RKO (cell line): ENCODE measurements around the gene CHRD.

ENCODE experiments used
- DNase-seq: peaks from one replicate; pipeline ENCODE4 v3.0.0-alpha.2; 2016; ENCODE audit warnings: low spot score

Gene CHRD

GRCh38 chr3:184360929-184361531 lies 18.8 kb upstream of the CHRD start:
- DNase-seq: no peak

DNA sequence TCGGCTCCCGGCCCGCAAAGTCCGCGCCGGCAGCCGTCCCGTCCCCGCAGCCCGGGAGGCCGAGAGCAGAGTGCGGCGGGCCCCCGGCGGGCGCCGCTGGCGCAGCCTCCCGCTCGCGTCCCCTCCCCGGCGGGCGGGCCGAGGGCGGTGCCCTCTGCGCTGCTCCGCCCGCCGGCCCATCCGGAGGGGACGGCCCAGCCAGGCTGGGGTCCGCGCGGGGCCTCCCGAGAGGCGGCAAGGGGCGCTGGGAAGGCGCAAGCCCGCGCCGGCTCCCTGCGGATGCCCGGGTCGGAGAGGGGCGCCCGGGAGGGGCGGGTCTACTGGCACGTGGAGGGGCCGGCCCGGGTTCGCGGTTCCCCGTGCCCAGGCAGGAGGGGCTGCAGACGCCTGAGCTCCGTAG lies 18.3 kb upstream of the CHRD start, which contains the start of the genes CLCN2 and POLR2H:
CLCN2 (minus strand) TSS at position 74 of the 400 bp plus-strand sequence. CDS start 126 bp downstream, outside the sequence.
POLR2H (plus strand) TSS at position 179 of the 400 bp plus-strand sequence. CDS start 1,783 bp downstream, outside the sequence.
- DNase-seq: peak; percentile 68

- peak; percentile 79 for DNase-seq
Observed at GRCh38 chr3:184361932-184362667, 17.8 kb upstream of the CHRD start.

- peak; percentile 97 for DNase-seq
Observed at GRCh38 chr3:184362668-184363546, 16.9 kb upstream of the CHRD start.

- DNase-seq: no peak
Observed at GRCh38 chr3:184366619-184367289, 13.1 kb upstream of the CHRD start.

- DNase-seq: no peak
Observed at GRCh38 chr3:184368116-184368515, 11.7 kb upstream of the CHRD start.

GRCh38 chr3:184368586-184369183 lies 11.2 kb upstream of the CHRD start:
- no peak for DNase-seq

DNA sequence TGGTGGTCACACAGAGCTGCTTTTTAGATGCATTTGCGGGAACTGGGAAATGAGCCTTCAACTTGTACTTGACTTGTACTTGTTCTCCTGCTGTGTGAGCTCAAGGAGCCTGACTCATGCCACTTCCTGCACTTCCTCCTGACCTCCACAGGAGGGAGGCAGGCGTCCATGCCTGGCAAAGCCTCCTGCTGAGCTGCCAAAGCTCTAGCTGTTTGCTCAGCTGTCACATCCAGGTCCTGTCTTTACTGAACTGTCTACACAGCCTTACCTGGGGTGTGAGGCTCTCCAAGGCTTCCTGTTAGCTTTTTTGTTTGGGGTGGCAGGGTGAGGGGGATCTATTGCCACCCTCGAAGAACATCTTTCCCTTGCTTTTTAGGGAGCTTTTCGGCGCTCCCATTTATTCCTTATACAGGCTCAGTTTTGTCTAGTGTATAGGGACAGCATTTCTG lies 8.3 kb upstream of the CHRD start:
- DNase-seq: peak; percentile 90

- DNase-seq: no peak
Observed at GRCh38 chr3:184372296-184372821, 7.5 kb upstream of the CHRD start.

DNA sequence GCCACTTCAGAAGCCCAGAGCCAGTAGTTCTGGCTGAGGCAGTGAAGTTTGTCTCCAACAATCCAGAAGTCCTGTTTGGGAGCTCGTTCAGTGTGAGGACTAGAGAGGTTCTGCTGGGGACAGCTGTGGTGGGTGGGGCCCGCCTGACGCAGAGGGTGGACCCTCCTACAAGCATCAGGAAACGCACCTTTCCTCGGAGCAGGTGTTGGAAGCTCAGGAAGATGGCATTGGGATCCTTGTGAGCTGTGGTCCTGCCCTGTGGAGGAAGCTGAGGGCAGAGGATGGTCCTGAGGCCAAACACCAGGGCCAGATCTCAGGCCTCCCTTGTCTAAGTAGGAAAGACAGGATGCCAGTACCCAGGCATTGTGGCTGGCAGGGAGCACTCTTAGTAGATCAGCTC lies 6.9 kb upstream of the CHRD start:
- no peak for DNase-seq

DNA sequence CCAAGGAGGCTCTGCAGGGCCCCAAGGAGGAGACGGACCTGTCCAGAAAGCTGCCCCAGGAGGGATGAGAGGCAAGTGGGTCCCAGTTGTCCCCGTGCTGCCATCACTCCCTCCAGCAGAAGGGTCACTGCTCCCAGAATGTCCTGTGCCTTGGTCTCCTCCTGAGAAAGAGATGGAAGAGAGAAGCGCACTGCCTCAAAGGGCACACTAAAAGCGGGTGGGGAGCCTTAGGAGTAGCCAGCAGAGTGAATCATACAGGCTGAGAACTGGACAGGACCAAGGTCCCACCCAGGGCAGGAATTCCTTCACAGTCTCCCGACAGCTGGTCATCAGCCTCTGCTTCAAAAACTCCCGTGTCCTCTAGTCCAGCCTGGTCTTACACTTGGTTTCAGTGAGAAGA lies 6.4 kb upstream of the CHRD start:
- DNase-seq: no peak

- no peak for DNase-seq
Observed at GRCh38 chr3:184375747-184376461, 4.0 kb upstream of the CHRD start.

DNA sequence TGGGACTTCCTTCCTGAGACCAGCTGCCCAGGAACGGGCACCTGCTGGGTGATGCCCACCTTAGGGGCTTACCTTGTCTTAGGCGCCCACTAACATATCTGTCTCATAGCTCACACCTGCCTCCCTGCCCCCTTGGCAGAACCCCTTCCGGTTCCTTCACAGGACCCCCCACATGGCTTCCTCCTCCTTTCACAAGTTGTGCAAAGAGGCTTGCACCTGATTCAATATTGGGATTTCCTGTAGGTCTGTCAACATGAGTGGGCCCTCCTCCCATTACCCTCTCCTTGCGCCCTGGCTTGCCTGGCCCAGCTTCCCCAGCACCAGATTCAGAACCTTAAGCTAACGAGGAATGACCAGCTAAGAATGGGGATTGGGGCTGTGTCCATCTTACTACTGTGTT lies 2.5 kb upstream of the CHRD start:
- no peak for DNase-seq

GRCh38 chr3:184377882-184378445 lies 1.9 kb upstream of the CHRD start, which contains the start of gene THPO:
THPO (minus strand) TSS chr3:184378207; CDS start chr3:184376259, 1,948 bp downstream.
- DNase-seq: no peak

DNA sequence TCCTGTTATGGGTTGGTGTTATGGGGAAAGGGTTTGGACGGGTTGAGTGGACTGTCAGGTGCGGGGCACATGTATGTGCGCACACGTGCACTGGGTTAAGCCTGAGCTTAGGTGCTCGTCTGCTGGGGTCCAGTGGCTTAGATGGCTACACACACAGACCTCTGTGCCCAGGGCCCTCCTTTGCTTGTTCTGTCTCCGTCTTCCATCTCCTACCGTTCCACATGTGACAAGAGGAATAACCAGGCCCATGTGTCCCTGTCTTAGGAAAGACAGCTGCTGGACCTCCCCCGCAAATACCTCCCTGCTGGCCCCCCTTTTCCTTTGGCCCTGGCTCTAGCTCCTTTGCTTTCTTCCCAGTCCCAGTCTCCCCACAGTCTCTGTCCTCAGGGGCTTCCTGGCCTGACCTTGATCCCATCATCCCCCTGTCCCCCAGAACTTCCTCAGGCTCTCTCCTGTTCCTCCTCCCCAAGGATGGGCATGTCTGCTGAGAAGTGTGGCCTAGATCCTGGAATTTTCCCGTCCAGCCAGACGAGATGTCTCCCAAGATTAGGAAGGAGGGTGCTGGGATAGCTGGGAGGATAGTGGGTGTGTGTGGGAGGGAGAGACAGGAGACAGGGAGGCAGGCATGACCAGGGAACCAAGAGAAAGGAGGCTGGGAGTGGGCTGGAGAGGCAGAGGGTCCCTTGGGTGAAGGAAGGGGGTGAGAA lies 1.1 kb upstream of the CHRD start:
- no peak for DNase-seq

- DNase-seq: peak; percentile 31
Observed at GRCh38 chr3:184380185-184380626, 352 bp downstream of the CHRD start.

DNA sequence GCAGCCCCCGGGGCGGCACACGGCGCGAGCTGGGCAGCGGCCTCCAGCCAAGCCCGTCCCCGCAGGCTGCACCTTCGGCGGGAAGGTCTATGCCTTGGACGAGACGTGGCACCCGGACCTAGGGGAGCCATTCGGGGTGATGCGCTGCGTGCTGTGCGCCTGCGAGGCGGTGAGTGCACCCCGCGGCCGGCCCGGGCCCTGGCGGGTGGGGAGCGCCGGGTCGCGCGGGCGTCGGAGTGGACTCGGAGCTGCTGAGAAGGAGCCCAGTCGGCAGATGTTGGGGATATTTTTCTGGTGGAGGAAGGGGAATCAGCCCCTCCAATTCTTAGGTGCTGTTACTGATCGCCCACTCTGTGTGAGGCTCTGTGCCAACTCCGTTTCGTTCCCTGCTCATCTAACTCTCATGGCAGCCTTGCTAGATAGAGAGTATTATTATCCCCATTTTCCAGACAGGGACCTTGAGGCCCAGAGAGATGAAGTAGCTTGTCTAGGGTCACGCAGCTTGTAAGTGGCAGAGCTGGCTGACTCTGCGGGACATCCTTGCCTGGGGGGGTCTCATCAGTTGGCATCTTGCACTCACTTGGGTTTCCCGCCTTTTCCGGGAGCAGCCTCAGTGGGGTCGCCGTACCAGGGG lies 890 bp downstream of the CHRD start:
- DNase-seq: no peak

DNA sequence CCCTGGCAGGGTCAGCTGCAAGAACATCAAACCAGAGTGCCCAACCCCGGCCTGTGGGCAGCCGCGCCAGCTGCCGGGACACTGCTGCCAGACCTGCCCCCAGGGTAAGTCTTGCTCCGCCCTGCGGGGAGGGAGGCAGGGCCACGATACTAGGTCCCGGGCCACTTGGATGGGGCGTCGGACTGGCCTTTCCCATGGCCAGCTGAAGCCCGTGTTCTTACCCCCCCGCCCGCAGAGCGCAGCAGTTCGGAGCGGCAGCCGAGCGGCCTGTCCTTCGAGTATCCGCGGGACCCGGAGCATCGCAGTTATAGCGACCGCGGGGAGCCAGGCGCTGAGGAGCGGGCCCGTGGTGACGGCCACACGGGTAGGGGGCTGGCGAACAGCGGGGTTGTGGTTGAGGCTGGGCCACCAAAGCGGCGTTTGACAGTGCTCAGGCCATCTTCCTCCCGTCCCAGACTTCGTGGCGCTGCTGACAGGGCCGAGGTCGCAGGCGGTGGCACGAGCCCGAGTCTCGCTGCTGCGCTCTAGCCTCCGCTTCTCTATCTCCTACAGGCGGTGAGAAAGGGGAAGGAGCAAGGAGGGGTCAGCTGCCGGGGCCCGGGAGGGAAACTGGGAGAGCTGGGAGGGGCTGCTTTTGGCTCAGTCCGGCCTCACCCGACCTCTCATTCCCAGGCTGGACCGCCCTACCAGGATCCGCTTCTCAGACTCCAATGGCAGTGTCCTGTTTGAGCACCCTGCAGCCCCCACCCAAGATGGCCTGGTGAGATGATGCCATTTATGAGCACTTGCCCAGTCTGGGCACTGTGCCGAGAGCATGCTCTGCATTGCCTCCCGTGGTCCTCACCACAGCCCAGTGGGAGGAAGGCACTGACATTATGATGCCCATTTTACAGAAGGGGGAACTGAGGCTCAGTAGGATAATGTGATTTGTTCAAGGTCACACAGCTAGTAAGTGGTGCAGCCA lies 1.7 kb downstream of the CHRD start:
- no peak for DNase-seq
